ENCODE measurements around the gene RHOBTB3.

The RHOBTB3 gene

GRCh38 chr5:95733107-95733665 lies 2.0 kb downstream of the RHOBTB3 start:
- DNase-seq = no peak

- DNase-seq = no peak
These were observed 3.1 kb downstream of the RHOBTB3 start for GRCh38 chr5:95734187-95734586.

GRCh38 chr5:95734906-95735305 lies 3.8 kb downstream of the RHOBTB3 start:
- no peak for DNase-seq

GRCh38 chr5:95735406-95735805 lies 4.3 kb downstream of the RHOBTB3 start:
- DNase-seq = no peak

- DNase-seq = no peak
These were observed 6.9 kb downstream of the RHOBTB3 start for GRCh38 chr5:95738072-95738471.

GRCh38 chr5:95738834-95739233 lies 7.7 kb downstream of the RHOBTB3 start:
- DNase-seq = no peak

- no peak for DNase-seq
These were observed 8.7 kb downstream of the RHOBTB3 start for GRCh38 chr5:95739857-95740256.

GRCh38 chr5:95741458-95741857 lies 10.3 kb downstream of the RHOBTB3 start:
- no peak for DNase-seq

- no peak for DNase-seq
These were observed 12.1 kb downstream of the RHOBTB3 start for GRCh38 chr5:95743232-95743631.

- no peak for DNase-seq
These were observed 12.7 kb downstream of the RHOBTB3 start for GRCh38 chr5:95743877-95744276.

GRCh38 chr5:95746194-95746593 lies 15.1 kb downstream of the RHOBTB3 start:
- no peak for DNase-seq

- DNase-seq = no peak
These were observed 15.9 kb downstream of the RHOBTB3 start for GRCh38 chr5:95746722-95747679.

- DNase-seq = no peak
These were observed 17.0 kb downstream of the RHOBTB3 start for GRCh38 chr5:95748133-95748532.

- DNase-seq = no peak
These were observed 23.4 kb downstream of the RHOBTB3 start for GRCh38 chr5:95754545-95754944.

- DNase-seq = no peak
These were observed 27.9 kb downstream of the RHOBTB3 start for GRCh38 chr5:95759005-95759404.

GRCh38 chr5:95759634-95760033 lies 28.5 kb downstream of the RHOBTB3 start:
- DNase-seq = no peak

- DNase-seq = no peak
These were observed 29.4 kb downstream of the RHOBTB3 start for GRCh38 chr5:95760273-95761191.

GRCh38 chr5:95761771-95762651 lies 30.9 kb downstream of the RHOBTB3 start:
- no peak for DNase-seq

GRCh38 chr5:95762652-95763041 lies 31.5 kb downstream of the RHOBTB3 start:
- DNase-seq = no peak

GRCh38 chr5:95763941-95764340 lies 32.8 kb downstream of the RHOBTB3 start:
- no peak for DNase-seq

GRCh38 chr5:95768731-95769130 lies 37.6 kb downstream of the RHOBTB3 start:
- DNase-seq = no peak

Measured in stimulated activated naive CD4-positive, alpha-beta T cell treated with Interleukin-2 at 50 U/mL for 16 hours (primary cell).